H9 (cell line): ENCODE measurements around the gene AKT3. TPM values are rescaled to one million over a fixed set of nuclear protein-coding genes. Genes with fewer than 3 reads are reported as not detected.

Experiments
- DNase-seq: peaks from one replicate; pipeline ENCODE4 v3.0.0-alpha.2; 2017
- H2AFZ ChIP-seq: one replicate; pipeline ENCODE4 v1.6.1; 2013; ENCODE audit warnings: mild to moderate bottlenecking, low read length, control low read depth, moderate library complexity
- H2AK5ac ChIP-seq: 2 replicates; pipeline ENCODE4 v1.6.1; 2013; ENCODE audit warnings: low read length, control low read depth, mixed read lengths; ENCODE audit not compliant: insufficient read length
- H2BK120ac ChIP-seq: one replicate; pipeline ENCODE4 v1.6.1; 2013; ENCODE audit warnings: low read depth, mild to moderate bottlenecking, low read length, control low read depth, inconsistent platforms; ENCODE audit not compliant: poor library complexity, severe bottlenecking
- H2BK12ac ChIP-seq: 2 replicates; pipeline ENCODE4 v1.6.1; 2013; ENCODE audit warnings: low read length, control low read depth, mixed read lengths, low read depth; ENCODE audit not compliant: insufficient read length
- H2BK15ac ChIP-seq: 2 replicates; pipeline ENCODE4 v1.6.1; 2013; ENCODE audit warnings: low read depth, low read length, control low read depth
- H2BK20ac ChIP-seq: one replicate; pipeline ENCODE4 v1.6.1; 2013; ENCODE audit warnings: low read depth, mild to moderate bottlenecking, low read length, control low read depth, inconsistent platforms; ENCODE audit not compliant: poor library complexity, severe bottlenecking
- H2BK5ac ChIP-seq: 2 replicates; pipeline ENCODE4 v1.6.1; 2013; ENCODE audit warnings: low read length, control low read depth, mixed read lengths; ENCODE audit not compliant: insufficient read length
- H3K14ac ChIP-seq: 2 replicates; pipeline ENCODE4 v1.6.1; 2013; ENCODE audit warnings: low read length, control low read depth; ENCODE audit not compliant: insufficient read depth
- H3K18ac ChIP-seq: 2 replicates; pipeline ENCODE4 v1.6.1; 2013; ENCODE audit warnings: low read depth, mild to moderate bottlenecking, mixed read lengths, low read length, control low read depth; ENCODE audit not compliant: insufficient read length
- H3K23ac ChIP-seq: 2 replicates; pipeline ENCODE4 v1.6.1; 2013; ENCODE audit warnings: low read length, control low read depth, mixed read lengths, low read depth; ENCODE audit not compliant: insufficient read length
- H3K23me2 ChIP-seq: 2 replicates; pipeline ENCODE4 v1.6.1; 2013; ENCODE audit warnings: low read depth, mild to moderate bottlenecking, mixed read lengths, low read length, control low read depth; ENCODE audit not compliant: insufficient read length, poor library complexity, severe bottlenecking
- H3K27ac ChIP-seq: 2 replicates; pipeline ENCODE4 v1.5.1; 2013; ENCODE audit warnings: low read length, control low read depth, mixed read lengths, low read depth; ENCODE audit not compliant: insufficient read length
- H3K27me3 ChIP-seq: 2 replicates; pipeline ENCODE4 v1.6.1; 2013; ENCODE audit warnings: low read length, control low read depth, inconsistent platforms; ENCODE audit not compliant: insufficient read depth
- H3K4ac ChIP-seq: 2 replicates; pipeline ENCODE4 v1.6.1; 2013; ENCODE audit warnings: low read depth, mild to moderate bottlenecking, control low read depth, inconsistent platforms, low read length, moderate library complexity
- H3K4me1 ChIP-seq: 2 replicates; pipeline ENCODE4 v1.6.1; 2013; ENCODE audit warnings: low read length, control low read depth, inconsistent platforms; ENCODE audit not compliant: insufficient read depth
- H3K4me2 ChIP-seq: 2 replicates; pipeline ENCODE4 v1.6.1; 2013; ENCODE audit warnings: low read length, control low read depth, mixed read lengths; ENCODE audit not compliant: insufficient read length, insufficient read depth
- H3K56ac ChIP-seq: 2 replicates; pipeline ENCODE4 v1.6.1; 2013; ENCODE audit warnings: low read depth, mild to moderate bottlenecking, mixed read lengths, low read length, control low read depth; ENCODE audit not compliant: insufficient read length
- H3K79me1 ChIP-seq: 2 replicates; pipeline ENCODE4 v1.6.1; 2013; ENCODE audit warnings: low read depth, mild to moderate bottlenecking, moderate library complexity, low read length, control low read depth, inconsistent platforms; ENCODE audit not compliant: insufficient read depth, poor library complexity, severe bottlenecking
- H3K79me2 ChIP-seq: 2 replicates; pipeline ENCODE4 v1.6.1; 2013; ENCODE audit warnings: low read length, control low read depth, inconsistent platforms; ENCODE audit not compliant: insufficient read depth
- H3K9ac ChIP-seq: 2 replicates; pipeline ENCODE4 v1.6.1; 2013; ENCODE audit warnings: low read length, control low read depth, mixed read lengths; ENCODE audit not compliant: insufficient read length; ENCODE audit errors: extremely low read depth
- H3K9me3 ChIP-seq: one replicate; pipeline ENCODE4 v1.6.1; 2013; ENCODE audit warnings: low read depth, low read length, inconsistent platforms; ENCODE audit not compliant: control insufficient read depth
- H3T11ph ChIP-seq: one replicate; pipeline ENCODE4 v1.6.1; 2013; ENCODE audit warnings: mild to moderate bottlenecking, low read length, control low read depth, inconsistent platforms
- H4K20me1 ChIP-seq: one replicate; pipeline ENCODE4 v1.6.1; 2013; ENCODE audit not compliant: control insufficient read depth, insufficient read length, insufficient read depth
- H4K5ac ChIP-seq: 2 replicates; pipeline ENCODE4 v1.6.1; 2013; ENCODE audit warnings: low read depth, mild to moderate bottlenecking, mixed read lengths, low read length, control low read depth; ENCODE audit not compliant: insufficient read length
- H4K8ac ChIP-seq: replicated peaks from 2 replicates; pipeline ENCODE4 v1.6.1; 2013; ENCODE audit warnings: low read length, control low read depth, mixed read lengths, low read depth; ENCODE audit not compliant: insufficient read length
- H4K91ac ChIP-seq: 2 replicates; pipeline ENCODE4 v1.6.1; 2013; ENCODE audit warnings: low read depth, mild to moderate bottlenecking, moderate library complexity, mixed read lengths, low read length, control low read depth; ENCODE audit not compliant: insufficient read length
- H3K27ac Mint-ChIP-seq, 3 experiments: 2 replicates in 2 of 3; 3 replicates in 1 of 3; pipeline ENCODE4 v1.8.0; 2020 to 2021; ENCODE audit warnings: mixed read lengths in 3 of 3, mild to moderate bottlenecking in 1 of 3, moderate library complexity in 1 of 3
- H3K27me3 Mint-ChIP-seq: 2 replicates; pipeline ENCODE4 v1.8.0; 2021; ENCODE audit warnings: low read depth, mild to moderate bottlenecking, moderate library complexity, mixed read lengths
- H3K36me3 Mint-ChIP-seq, 3 experiments: 2 replicates in 2 of 3; 3 replicates in 1 of 3; pipeline ENCODE4 v1.8.0; 2020 to 2021; ENCODE audit warnings: low read depth in 3 of 3, mixed read lengths in 3 of 3; ENCODE audit not compliant: insufficient read depth in 1 of 3
- H3K4me1 Mint-ChIP-seq, 2 experiments: 2 replicates each; pipeline ENCODE4 v1.8.0; 2020; ENCODE audit warnings: mixed read lengths in 2 of 2
- H3K4me3 Mint-ChIP-seq, 2 experiments: 2 replicates in 1 of 2; 3 replicates in 1 of 2; pipeline ENCODE4 v1.8.0; 2020 to 2021; ENCODE audit warnings: mild to moderate bottlenecking in 2 of 2, mixed read lengths in 2 of 2, moderate library complexity in 1 of 2
- H3K9me3 Mint-ChIP-seq, 2 experiments: 2 replicates in 1 of 2; 3 replicates in 1 of 2; pipeline ENCODE4 v1.8.0; 2020; ENCODE audit warnings: mild to moderate bottlenecking in 2 of 2, mixed read lengths in 2 of 2, moderate library complexity in 1 of 2
- WGBS: extraction: QIAGEN DNeasy Blood & Tissue Kit; methylation state at CpG from one replicate; pipeline ENCODE4 v1.1.7; 2013; ENCODE audit warnings: missing lambda C conversion rate, low lambda C conversion rate, mixed read lengths; ENCODE audit not compliant: insufficient read length; ENCODE audit errors: extremely low coverage; 5-methylcytosine and 5-hydroxymethylcytosine counted together
- total RNA-seq: library from RNA; stranded (reverse); gene quantifications from 2 replicates; pipeline ENCODE4 v1.2.1, GENCODE V29; 2021
- TF ChIP-seq, protein P1 (sequence below): fragments of 200-600 bp; sonication (generic); conservative IDR thresholded peaks from 3 replicates; pipeline ENCODE4 v1.8.0; 2021; ENCODE audit warnings: antibody characterized with exemption, mild to moderate bottlenecking

The AKT3 gene
- total RNA-seq, 1 experiment from 2014 or later, result 27.8 TPM

DNA sequence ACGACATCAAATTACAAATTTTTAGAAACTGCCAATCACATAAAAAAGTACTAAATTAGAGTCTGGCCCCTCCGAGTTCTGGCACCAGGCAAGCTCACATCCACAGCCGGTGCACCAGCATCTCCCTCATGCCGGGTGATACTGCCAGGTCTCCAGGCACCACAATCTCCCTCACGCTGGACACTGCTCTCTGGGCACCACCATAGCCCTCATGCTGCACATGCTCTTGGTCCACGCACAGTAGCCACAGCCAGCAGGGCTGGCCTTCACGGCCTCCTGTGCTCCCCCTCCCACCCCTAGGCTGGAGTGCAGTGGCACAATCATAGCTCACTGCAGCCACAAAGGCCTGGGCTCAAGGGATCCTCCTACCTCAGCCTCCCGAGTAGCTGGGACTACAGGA is 65.5 kb downstream of the AKT3 start:
- H3T11ph ChIP-seq, result no peak overlapping the region
- Mint-ChIP-seq H3K27ac (no peak overlapping the region), H3K9me3 (no peaks in the 10 kb centered on the region), H3K4me1 (no peaks in the 10 kb centered on the region; a peak in 1 of 4 replicates), H3K27me3 (no peaks in the 10 kb centered on the region), H3K36me3 (no peaks in the 10 kb centered on the region), H3K4me3 (no peak overlapping the region)
- no peak overlapping the region for H2AFZ ChIP-seq
- H3K27ac ChIP-seq, result no peak overlapping the region
- no peak overlapping the region for H2AK5ac ChIP-seq
- H3K4ac ChIP-seq, result no peak overlapping the region
- H2BK15ac ChIP-seq, result no peak overlapping the region
- H2BK5ac ChIP-seq, result no peak overlapping the region
- DNase-seq, result no peak
- H4K8ac ChIP-seq, result no peak overlapping the region
- no peak overlapping the region for H3K14ac ChIP-seq
- no CpG with 5 or more reads among the region's 8 CpGs for whole genome bisulfite sequencing
- H3K4me1 ChIP-seq, result no peaks in the 10 kb centered on the region
- H3K18ac ChIP-seq, result no peak overlapping the region
- no peak overlapping the region for H2BK20ac ChIP-seq
- no peak overlapping the region for H4K91ac ChIP-seq
- H2BK120ac ChIP-seq, result no peak overlapping the region
- no peaks in the 10 kb centered on the region for H3K79me2 ChIP-seq
- H2BK12ac ChIP-seq, result no peak overlapping the region
- TF ChIP-seq, protein P1, sequence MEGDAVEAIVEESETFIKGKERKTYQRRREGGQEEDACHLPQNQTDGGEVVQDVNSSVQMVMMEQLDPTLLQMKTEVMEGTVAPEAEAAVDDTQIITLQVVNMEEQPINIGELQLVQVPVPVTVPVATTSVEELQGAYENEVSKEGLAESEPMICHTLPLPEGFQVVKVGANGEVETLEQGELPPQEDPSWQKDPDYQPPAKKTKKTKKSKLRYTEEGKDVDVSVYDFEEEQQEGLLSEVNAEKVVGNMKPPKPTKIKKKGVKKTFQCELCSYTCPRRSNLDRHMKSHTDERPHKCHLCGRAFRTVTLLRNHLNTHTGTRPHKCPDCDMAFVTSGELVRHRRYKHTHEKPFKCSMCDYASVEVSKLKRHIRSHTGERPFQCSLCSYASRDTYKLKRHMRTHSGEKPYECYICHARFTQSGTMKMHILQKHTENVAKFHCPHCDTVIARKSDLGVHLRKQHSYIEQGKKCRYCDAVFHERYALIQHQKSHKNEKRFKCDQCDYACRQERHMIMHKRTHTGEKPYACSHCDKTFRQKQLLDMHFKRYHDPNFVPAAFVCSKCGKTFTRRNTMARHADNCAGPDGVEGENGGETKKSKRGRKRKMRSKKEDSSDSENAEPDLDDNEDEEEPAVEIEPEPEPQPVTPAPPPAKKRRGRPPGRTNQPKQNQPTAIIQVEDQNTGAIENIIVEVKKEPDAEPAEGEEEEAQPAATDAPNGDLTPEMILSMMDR, result no peak
- no peak overlapping the region for H3K56ac ChIP-seq
- H3K9ac ChIP-seq, result no peak overlapping the region
- H4K20me1 ChIP-seq, result no peaks in the 10 kb centered on the region
- H3K23ac ChIP-seq, result no peak overlapping the region
- no peak overlapping the region for H3K4me2 ChIP-seq
- no peaks in the 10 kb centered on the region for H3K23me2 ChIP-seq
- H3K9me3 ChIP-seq, result no peaks in the 10 kb centered on the region
- no peaks in the 10 kb centered on the region for H3K79me1 ChIP-seq
- no peak overlapping the region for H4K5ac ChIP-seq
- no peaks in the 10 kb centered on the region for H3K27me3 ChIP-seq
